HG02642 (cell line): ENCODE results near the gene MAPRE3.
A peak's percentile ranks its signal among the peaks of the same experiment; 100 is the strongest.
"Not testable (repeated sequence)": the region's sequence is repeated elsewhere in the genome, so short reads cannot be mapped to it uniquely, and the experiment has no call there.

Source experiments
- ATAC-seq: cut with Tn5 transposase; IDR thresholded peaks from one replicate; pipeline ENCODE4 v1.9.1; 2021; ENCODE audit warnings: mild to moderate bottlenecking; ENCODE audit not compliant: unreplicated experiment, poor library complexity

MAPRE3 gene

GRCh38 chr2:27054721-27055120 is 84.3 kb downstream of the MAPRE3 start:
- ATAC-seq: no peak

GRCh38 chr2:27057184-27057583 is 86.7 kb downstream of the MAPRE3 start:
- ATAC-seq: no peak

GRCh38 chr2:27058210-27058609 is 87.8 kb downstream of the MAPRE3 start:
- ATAC-seq: no peak

DNA sequence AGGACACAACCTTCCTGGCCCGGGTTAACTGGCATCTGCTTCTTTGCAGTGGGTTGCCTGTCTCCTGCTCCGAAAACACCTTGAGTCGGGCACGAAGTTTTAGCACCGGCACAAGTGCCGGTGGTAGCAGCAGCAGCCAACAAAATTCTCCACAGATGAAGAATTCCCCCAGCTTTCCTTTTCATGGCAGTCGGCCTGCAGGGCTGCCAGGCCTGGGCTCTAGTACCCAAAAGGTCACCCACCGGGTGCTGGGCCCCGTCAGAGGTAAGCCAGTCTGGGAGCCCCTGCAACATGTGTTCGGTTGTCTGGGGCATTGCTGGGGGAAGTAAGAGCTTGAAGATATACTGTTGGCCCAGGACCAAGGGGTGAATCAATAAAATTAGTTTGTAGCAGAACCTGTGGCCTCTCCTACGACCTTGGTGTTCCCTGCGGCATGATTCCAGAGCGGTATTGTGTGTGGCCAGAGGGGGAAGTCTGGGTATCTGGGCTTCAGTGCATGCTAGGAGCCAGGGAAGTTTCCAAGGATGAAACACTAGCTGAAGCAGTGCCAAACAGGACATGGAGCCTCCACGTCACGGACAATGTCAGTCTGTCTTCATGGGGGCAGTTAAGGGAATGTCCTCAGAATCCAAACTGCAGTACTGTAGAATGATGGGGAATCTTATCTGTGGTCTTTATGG is 88.8 kb downstream of the MAPRE3 start:
- no peak for ATAC-seq

GRCh38 chr2:27060323-27060722 is 89.9 kb downstream of the MAPRE3 start:
- ATAC-seq: no peak

DNA sequence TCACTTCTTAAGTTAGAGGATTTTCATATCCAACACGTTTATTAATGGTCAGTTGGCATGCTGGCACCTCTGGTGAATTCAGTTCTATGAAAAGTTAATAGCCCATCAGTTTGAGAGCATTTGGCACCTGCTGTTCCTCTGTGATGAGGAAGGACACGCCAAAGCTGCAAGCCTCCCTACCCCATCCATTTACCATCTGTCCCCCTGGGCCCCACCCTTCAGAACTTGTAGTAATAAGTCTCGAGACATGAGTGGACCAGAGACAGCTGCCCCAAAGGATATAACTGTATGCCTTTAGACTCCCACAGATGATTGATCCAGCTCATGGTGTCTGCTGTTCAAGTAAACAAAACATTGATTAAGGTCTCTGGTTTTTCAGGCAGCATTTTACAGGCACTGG is 94.7 kb downstream of the MAPRE3 start:
- no peak for ATAC-seq

GRCh38 chr2:27067385-27067784 is 96.9 kb downstream of the MAPRE3 start:
- no peak for ATAC-seq

GRCh38 chr2:27069436-27069835 is 99.0 kb downstream of the MAPRE3 start:
- no peak for ATAC-seq

GRCh38 chr2:27069961-27070618 is 99.7 kb downstream of the MAPRE3 start:
- no peak for ATAC-seq

DNA sequence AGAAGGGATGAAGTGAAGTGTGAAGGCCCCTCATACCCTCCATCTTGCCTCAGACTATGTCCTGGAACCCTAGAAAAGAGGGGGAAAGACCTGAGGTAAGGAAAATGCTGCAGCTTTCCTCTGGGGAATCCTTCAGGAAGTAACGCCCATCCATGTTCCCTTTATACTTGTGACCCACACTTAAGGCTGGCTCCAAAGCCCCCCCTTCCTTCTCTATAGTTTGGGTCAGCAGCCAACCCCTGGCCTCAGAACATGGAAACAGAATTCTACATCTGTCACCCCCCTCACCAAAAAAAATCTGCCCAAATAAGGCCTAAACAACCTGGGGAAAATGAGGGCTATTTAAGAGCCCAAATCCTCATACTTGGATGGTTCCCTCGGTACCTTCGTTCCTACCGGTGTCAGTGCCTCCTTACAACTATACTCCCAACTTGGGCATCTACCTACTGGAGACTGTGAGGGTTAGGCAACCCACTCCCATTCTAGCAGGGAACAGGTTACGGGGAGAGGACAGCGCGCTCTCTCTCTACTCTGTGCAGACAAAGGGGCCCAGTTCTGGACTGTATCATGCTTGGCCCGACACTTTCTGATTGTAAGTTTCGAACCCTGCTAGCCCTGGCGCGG is 100.3 kb downstream of the MAPRE3 start:
- ATAC-seq: peak; percentile 12

GRCh38 chr2:27071277-27071989 is 101.0 kb downstream of the MAPRE3 start, which contains the start of gene OST4:
OST4 (minus strand) TSS chr2:27071654.
- ATAC-seq: peak; percentile 88

- ATAC-seq: no peak
Measured at GRCh38 chr2:27071990-27072830, 101.8 kb downstream of the MAPRE3 start.

DNA sequence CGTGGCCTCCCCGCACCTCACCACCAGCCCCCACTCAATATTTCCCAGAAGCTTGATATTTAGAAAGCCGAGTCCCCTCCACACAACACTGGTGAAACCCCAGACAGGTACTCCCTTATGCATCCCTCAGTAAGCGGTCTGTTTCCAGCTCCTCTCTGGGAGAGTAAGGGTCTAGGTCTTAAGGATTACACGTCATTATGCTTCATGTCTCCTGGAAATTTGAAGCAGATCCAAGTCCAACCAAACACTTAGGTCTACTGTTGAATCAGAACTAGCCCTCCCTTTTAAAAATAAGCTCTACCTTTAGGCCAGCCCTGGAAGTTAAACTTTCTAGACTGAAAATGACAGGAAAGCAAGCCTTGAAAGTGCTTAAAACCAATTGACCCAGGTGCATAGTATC is 102.5 kb downstream of the MAPRE3 start:
- ATAC-seq: no peak

GRCh38 chr2:27073782-27074181 is 103.3 kb downstream of the MAPRE3 start:
- ATAC-seq: no peak

DNA sequence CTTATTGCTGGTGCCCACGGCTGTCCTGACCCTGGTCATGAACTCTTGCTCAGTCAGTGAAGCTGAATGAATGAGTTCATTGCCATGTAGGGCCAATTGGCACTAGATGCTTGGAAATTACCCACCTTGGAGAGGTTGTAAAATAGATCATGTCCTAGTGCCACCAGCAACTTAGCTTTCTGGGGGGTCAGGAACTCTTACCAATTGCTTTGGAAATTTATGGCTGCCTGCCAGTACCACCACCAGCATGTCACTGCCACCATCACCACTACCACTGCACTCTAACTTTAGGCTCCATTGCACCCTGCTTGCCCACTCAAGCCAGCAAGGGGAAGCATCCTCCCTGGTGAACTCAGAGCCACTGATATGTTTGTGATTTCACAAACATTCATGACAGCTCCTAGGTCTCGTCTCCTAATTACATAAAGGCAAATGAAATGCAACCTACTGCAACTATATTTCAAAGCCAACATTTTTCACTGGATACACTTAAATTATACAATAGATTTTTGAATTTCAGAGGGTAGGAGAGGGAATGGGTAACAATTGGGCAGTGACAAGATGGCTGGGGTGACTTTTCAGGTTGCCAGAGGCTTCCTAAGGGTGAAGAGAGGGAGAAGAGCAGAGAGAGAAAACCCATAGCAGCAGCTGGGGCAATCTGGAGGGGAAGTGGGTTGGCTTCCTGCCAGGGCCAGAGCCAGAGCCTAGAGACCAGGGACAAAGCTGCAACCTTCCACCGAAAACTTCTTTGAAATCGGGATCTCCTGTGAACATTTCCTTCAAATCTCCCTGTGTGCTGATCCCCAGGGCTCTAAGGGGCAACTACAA is 104.5 kb downstream of the MAPRE3 start:
- no peak for ATAC-seq

GRCh38 chr2:27075566-27075871 is 105.1 kb downstream of the MAPRE3 start:
- not testable (repeated sequence) for ATAC-seq

GRCh38 chr2:27076323-27076722 is 105.9 kb downstream of the MAPRE3 start:
- no peak for ATAC-seq
